Common myeloid progenitor, CD34-positive (primary cell): ENCODE data around the gene MEAF6.

Source experiments
- CTCF ChIA-PET: fragments of 350-600 bp; sonication (Branson Sonifier 250); formaldehyde crosslinking; loops from one replicate; lab custom pipeline; 2021; ENCODE audit warnings: antibody characterized with exemption; lab: Charles Lee
- POLR2A ChIA-PET: fragments of 350-600 bp; sonication (Branson Sonifier 250); formaldehyde crosslinking; loops from one replicate; lab custom pipeline; 2021; ENCODE audit warnings: antibody characterized with exemption; lab: Charles Lee
- DNase-seq, 3 donors: peaks; one replicate each; pipeline versions ENCODE4 v3.0.0 to v3.0.0-alpha.2; 2013
- H3K27ac ChIP-seq, 2 experiments: 1 replicate in 1 of 2; 2 replicates in 1 of 2; pipeline ENCODE4 v1.7.0; 2013; ENCODE audit warnings: inconsistent platforms in 2 of 2, low read length in 2 of 2, mild to moderate bottlenecking in 2 of 2, low read depth in 1 of 2, moderate library complexity in 1 of 2; ENCODE audit not compliant: severe bottlenecking in 2 of 2, insufficient read depth in 1 of 2, poor library complexity in 1 of 2
- H3K27me3 ChIP-seq, 5 experiments: replicated peaks in 2 of 5; 1 replicate in 3 of 5; 2 replicates in 2 of 5; pipeline versions ENCODE4 v1.6.1 to v1.7.0; 2013; ENCODE audit warnings: low read length in 4 of 5, mild to moderate bottlenecking in 2 of 5, moderate library complexity in 2 of 5, inconsistent platforms in 1 of 5; ENCODE audit not compliant: insufficient read depth in 5 of 5, control insufficient read depth in 4 of 5
- H3K36me3 ChIP-seq, 4 experiments: 1 replicate in 2 of 4; 2 replicates in 2 of 4; pipeline versions ENCODE4 v1.6.1 to v1.7.0; 2013; ENCODE audit warnings: low read length in 3 of 4, control low read depth in 1 of 4, mild to moderate bottlenecking in 1 of 4; ENCODE audit not compliant: control insufficient read depth in 4 of 4, insufficient read depth in 4 of 4
- H3K4me1 ChIP-seq, 4 experiments: 1 replicate in 3 of 4; 2 replicates in 1 of 4; pipeline versions ENCODE4 v1.6.1 to v1.7.1; 2013; ENCODE audit warnings: low read length in 3 of 4, mild to moderate bottlenecking in 3 of 4, control low read depth in 1 of 4, inconsistent platforms in 1 of 4, moderate library complexity in 1 of 4; ENCODE audit not compliant: control insufficient read depth in 4 of 4, insufficient read depth in 4 of 4; ENCODE audit errors: control extremely low read depth in 1 of 4
- H3K4me3 ChIP-seq, 7 experiments: 1 replicate in 4 of 7; 2 replicates in 3 of 7; pipeline versions ENCODE4 v1.5.1 to v1.7.0; 2013; ENCODE audit warnings: mild to moderate bottlenecking in 7 of 7, low read length in 6 of 7, moderate library complexity in 6 of 7, inconsistent platforms in 2 of 7, low read depth in 2 of 7, control low read depth in 1 of 7; ENCODE audit not compliant: insufficient read depth in 4 of 7, control insufficient read depth in 1 of 7; ENCODE audit errors: extremely low read depth in 1 of 7
- H3K9me3 ChIP-seq, 5 experiments: 1 replicate in 4 of 5; 2 replicates in 1 of 5; pipeline versions ENCODE4 v1.6.1 to v1.7.1; 2013; ENCODE audit warnings: low read length in 4 of 5, mild to moderate bottlenecking in 2 of 5, inconsistent platforms in 1 of 5, low read depth in 1 of 5, moderate library complexity in 1 of 5; ENCODE audit not compliant: control insufficient read depth in 4 of 5, insufficient read depth in 2 of 5; ENCODE audit errors: control extremely low read depth in 1 of 5
- WGBS: methylation state at CpG from one replicate; pipeline ENCODE4 v1.1.5; 2013; ENCODE audit not compliant: insufficient coverage; 5-methylcytosine and 5-hydroxymethylcytosine counted together

The MEAF6 gene

GRCh38 chr1:37474697-37475379 is 39.7 kb downstream of the MEAF6 start:
- CTCF ChIA-PET, result interaction anchor here (0.5 to 13.0 kb wide), 6 partner anchors 11 to 212 kb away, joined by 3 to 146 read pairs (median 8); no protein-coding TSS in a partner anchor

GRCh38 chr1:37474046-37474696 is 40.4 kb downstream of the MEAF6 start, which contains the start of gene ZC3H12A:
Gene ZC3H12A (plus strand): TSS chr1:37474580. CDS start chr1:37475497, 917 bp downstream.
- H3K4me1 ChIP-seq, result peaks cover 9 to 77% (median 76%) of the 10 kb centered on the region in 4 experiments
- peak within 1 kb of the TSS; percentile 75 to 90 for H3K27ac ChIP-seq
- H3K9me3 ChIP-seq, result no peaks in the 10 kb centered on the region
- peak within 1 kb of the TSS; percentile 52 to 92 (median 84) for H3K4me3 ChIP-seq
- DNase-seq, result peak; percentile 89 to 93 (median 93)
- POLR2A ChIA-PET, result interaction anchor here (1.3 to 3.7 kb wide), 2 partner anchors 8 to 12 kb away, joined by 4 to 26 read pairs; no protein-coding TSS in a partner anchor
- under 1% methylated on average over 49 of the region's 78 CpGs for WGBS
- no peaks in the 10 kb centered on the region for H3K27me3 ChIP-seq
- CTCF ChIA-PET, result interaction anchor here (0.5 to 13.0 kb wide), 6 partner anchors 11 to 1023 kb away, joined by 3 to 146 read pairs (median 8); no protein-coding TSS in a partner anchor
- H3K36me3 ChIP-seq, result peaks cover 0 to 27% (median 3%) of the 10 kb centered on the region in 4 experiments

More at GRCh38 chr1:37474697-37475379, 39.7 kb downstream of the MEAF6 start:
- no peaks in the 10 kb centered on the region for H3K9me3 ChIP-seq
- H3K36me3 ChIP-seq, result peaks cover 0 to 27% (median 3%) of the 10 kb centered on the region in 4 experiments
- peaks cover 9 to 84% (median 82%) of the 10 kb centered on the region in 4 experiments for H3K4me1 ChIP-seq
- no peaks in the 10 kb centered on the region for H3K27me3 ChIP-seq
- 2% methylated on average over 32 of the region's 38 CpGs for WGBS
- DNase-seq, result no peak
- peak overlapping the region; percentile 52 to 92 (median 84) for H3K4me3 ChIP-seq
- POLR2A ChIA-PET, result interaction anchor here (0.5 to 3.7 kb wide), 2 partner anchors 11 to 58 kb away, joined by 3 to 26 read pairs; no protein-coding TSS in a partner anchor
- H3K27ac ChIP-seq, result peak overlapping the region; percentile 75 to 90

- ChIA-PET CTCF (interaction anchor here (3.1 to 13.0 kb wide), 3 partner anchors 10 to 19 kb away, joined by 11 to 146 read pairs (median 110); no protein-coding TSS in a partner anchor), POLR2A (interaction anchor here (1.3 to 3.7 kb wide), 2 partner anchors 8 to 13 kb away, joined by 4 to 26 read pairs; no protein-coding TSS in a partner anchor)
- Histone ChIP-seq H3K4me3 (peak overlapping the region; percentile 52 to 92 (median 84)), H3K4me1 (peaks cover 9 to 71% (median 69%) of the 10 kb centered on the region in 4 experiments), H3K27ac (peak overlapping the region; percentile 27 to 90), H3K27me3 (no peaks in the 10 kb centered on the region), H3K9me3 (no peaks in the 10 kb centered on the region), H3K36me3 (peaks cover 0 to 25% (median 3%) of the 10 kb centered on the region in 4 experiments)
- 0% methylated on average over 7 of the region's 12 CpGs for WGBS
- DNase-seq, result peak in 2 of 3 donors; percentile 53 to 63
These were observed 41.0 kb downstream of the MEAF6 start for GRCh38 chr1:37473431-37474045.

- peak overlapping the region in 1 of 2 experiments; percentile 90 for H3K27ac ChIP-seq
- no peaks in the 10 kb centered on the region for H3K9me3 ChIP-seq
- H3K4me3 ChIP-seq, result peak overlapping the region in 6 of 7 experiments; percentile 13 to 92 (median 85)
- WGBS, result no CpG with 5 or more reads among the region's 1 CpG
- peaks cover 0 to 20% (median 3%) of the 10 kb centered on the region in 4 experiments for H3K36me3 ChIP-seq
- CTCF ChIA-PET, result interaction anchor here (0.8 to 13.0 kb wide), 5 partner anchors 8 to 41 kb away, joined by 3 to 146 read pairs (median 11); no protein-coding TSS in a partner anchor
- POLR2A ChIA-PET, result interaction anchor here (1.1 to 1.3 kb wide), 2 partner anchors 7 to 14 kb away, joined by 4 read pairs; no protein-coding TSS in a partner anchor
- H3K27me3 ChIP-seq, result no peaks in the 10 kb centered on the region
- peak in 2 of 3 donors; percentile 44 to 57 for DNase-seq
- peaks cover 9 to 65% (median 64%) of the 10 kb centered on the region in 4 experiments for H3K4me1 ChIP-seq
These were observed 41.6 kb downstream of the MEAF6 start for GRCh38 chr1:37472994-37473393.

GRCh38 chr1:37472281-37472680 is 42.3 kb downstream of the MEAF6 start:
- 27% methylated on average over 6 of the region's 7 CpGs for WGBS
- Histone ChIP-seq H3K27ac (peak overlapping the region in 1 of 2 experiments; percentile 27), H3K9me3 (no peaks in the 10 kb centered on the region), H3K4me1 (peaks cover 9 to 58% (median 57%) of the 10 kb centered on the region in 4 experiments), H3K36me3 (peaks cover 0 to 17% (median 3%) of the 10 kb centered on the region in 4 experiments), H3K4me3 (peak overlapping the region in 5 of 7 experiments; percentile 8 to 91 (median 66)), H3K27me3 (no peaks in the 10 kb centered on the region)
- CTCF ChIA-PET, result interaction anchor here (0.7 to 13.0 kb wide), 7 partner anchors 9 to 210 kb away, joined by 3 to 146 read pairs (median 6); no protein-coding TSS in a partner anchor
- peak in 2 of 3 donors; percentile 46 to 53 for DNase-seq
- POLR2A ChIA-PET, result interaction anchor here (1.1 kb wide), 1 partner anchor 15 kb away, joined by 4 read pairs; no protein-coding TSS in a partner anchor
